CD14-positive monocyte (primary cell): ENCODE data around the gene SMIM35. TPM values are rescaled to one million over a fixed set of nuclear protein-coding genes. Genes with fewer than 3 reads are reported as not detected.

Experiments
- DNase-seq, 3 donors: peaks; one replicate each; pipeline ENCODE4 v3.0.0-alpha.2; 2011 to 2022
- H2AFZ ChIP-seq: 2 replicates; pipeline ENCODE4 v1.6.0; 2012; ENCODE audit warnings: mild to moderate bottlenecking, low read depth, low read length, inconsistent platforms; ENCODE audit not compliant: insufficient read depth, poor library complexity, severe bottlenecking
- H3K27ac ChIP-seq, 2 donors: 1 replicate in 1 of 2; 2 replicates in 1 of 2; pipeline ENCODE4 v1.5.1; 2012 to 2013; ENCODE audit warnings: low read length in 2 of 2, control low read depth in 1 of 2, inconsistent platforms in 1 of 2, low read depth in 1 of 2, mild to moderate bottlenecking in 1 of 2
- H3K27me3 ChIP-seq, 2 donors: one replicate each; pipeline versions ENCODE4 v1.6.0 to v1.6.1; 2011 to 2013; ENCODE audit warnings: low read length in 2 of 2; ENCODE audit not compliant: control insufficient read depth in 2 of 2, insufficient read depth in 2 of 2
- H3K36me3 ChIP-seq, 2 donors: replicated peaks in 1 of 2; 1 replicate in 1 of 2; 2 replicates in 1 of 2; pipeline versions ENCODE4 v1.5.1 to v1.6.1; 2012 to 2013; ENCODE audit warnings: low read length in 2 of 2, control low read depth in 1 of 2, inconsistent platforms in 1 of 2, mild to moderate bottlenecking in 1 of 2; ENCODE audit not compliant: insufficient read depth in 2 of 2, control insufficient read depth in 1 of 2
- H3K4me1 ChIP-seq, 2 donors: 1 replicate in 1 of 2; 2 replicates in 1 of 2; pipeline versions ENCODE4 v1.5.1 to v1.6.1; 2012 to 2013; ENCODE audit warnings: low read length in 2 of 2, control low read depth in 1 of 2, inconsistent platforms in 1 of 2, mild to moderate bottlenecking in 1 of 2, moderate library complexity in 1 of 2; ENCODE audit not compliant: insufficient read depth in 2 of 2, control insufficient read depth in 1 of 2
- H3K4me2 ChIP-seq: replicated peaks from 2 replicates; pipeline ENCODE3; 2012; ENCODE audit warnings: low read length, moderate library complexity, mild to moderate bottlenecking; ENCODE audit not compliant: poor library complexity, severe bottlenecking; ENCODE audit errors: extremely low read depth
- H3K4me3 ChIP-seq, 3 experiments: fragments of 200-600 bp in 1 of 3; sonication (generic) in 1 of 3; replicated peaks in 1 of 3; 1 replicate in 2 of 3; 2 replicates in 1 of 3; pipeline ENCODE4 v1.5.1; 2011 to 2013; ENCODE audit warnings: low read length in 3 of 3, mild to moderate bottlenecking in 3 of 3, control low read depth in 2 of 3, low read depth in 2 of 3, inconsistent platforms in 1 of 3, moderate library complexity in 1 of 3
- H3K79me2 ChIP-seq: 2 replicates; pipeline ENCODE4 v1.6.0; 2012; ENCODE audit warnings: mild to moderate bottlenecking, control low read depth, inconsistent platforms, low read length, moderate library complexity; ENCODE audit not compliant: insufficient read depth
- H3K9ac ChIP-seq: 2 replicates; pipeline ENCODE4 v1.6.0; 2017; ENCODE audit warnings: low read length, mild to moderate bottlenecking; ENCODE audit not compliant: insufficient read depth, poor library complexity, severe bottlenecking
- H3K9me3 ChIP-seq, 2 donors: replicated peaks in 1 of 2; 1 replicate in 1 of 2; 2 replicates in 1 of 2; pipeline versions ENCODE4 v1.5.1 to v1.6.1; 2012 to 2013; ENCODE audit warnings: low read length in 2 of 2, control low read depth in 1 of 2; ENCODE audit not compliant: control insufficient read depth in 1 of 2, insufficient read depth in 1 of 2
- H4K20me1 ChIP-seq: 2 replicates; pipeline ENCODE4 v1.6.0; 2012; ENCODE audit warnings: mild to moderate bottlenecking, low read length, control low read depth, moderate library complexity; ENCODE audit not compliant: insufficient read depth
- H3K27ac Mint-ChIP-seq, 7 donors: one replicate each; pipeline ENCODE4 v1.8.0; 2020; ENCODE audit warnings: mild to moderate bottlenecking in 7 of 7, mixed read lengths in 7 of 7, moderate library complexity in 6 of 7, inconsistent platforms in 2 of 7
- H3K27me3 Mint-ChIP-seq, 3 donors: one replicate each; pipeline ENCODE4 v1.8.0; 2021 to 2022; ENCODE audit warnings: low read depth in 3 of 3, mild to moderate bottlenecking in 3 of 3, mixed read lengths in 3 of 3, moderate library complexity in 3 of 3, inconsistent platforms in 1 of 3
- H3K36me3 Mint-ChIP-seq, 2 donors: one replicate each; pipeline ENCODE4 v1.8.0; 2020; ENCODE audit warnings: mixed read lengths in 2 of 2, inconsistent platforms in 1 of 2, mild to moderate bottlenecking in 1 of 2
- H3K4me1 Mint-ChIP-seq: one replicate; pipeline ENCODE4 v1.8.0; 2020; ENCODE audit warnings: mild to moderate bottlenecking, mixed read lengths
- H3K4me3 Mint-ChIP-seq, 2 donors: one replicate each; pipeline ENCODE4 v1.8.0; 2020; ENCODE audit warnings: mild to moderate bottlenecking in 2 of 2, mixed read lengths in 2 of 2, moderate library complexity in 1 of 2
- H3K9me3 Mint-ChIP-seq, 7 donors: one replicate each; pipeline ENCODE4 v1.8.0; 2020 to 2022; ENCODE audit warnings: mixed read lengths in 7 of 7, mild to moderate bottlenecking in 6 of 7, moderate library complexity in 6 of 7, inconsistent platforms in 2 of 7
- CTCF ChIP-seq: fragments of 200-600 bp; IDR thresholded peaks from one replicate; pipeline ENCODE4 v1.8.0; 2022; ENCODE audit warnings: antibody characterized with exemption, mild to moderate bottlenecking
- WGBS: methylation state at CpG from one replicate; pipeline ENCODE4 v1.1.5; 2013; ENCODE audit warnings: missing lambda C conversion rate; ENCODE audit not compliant: insufficient coverage; 5-methylcytosine and 5-hydroxymethylcytosine counted together
- intact Hi-C, 2 donors: fragments of 100-400 bp; cut with micrococcal nuclease; formaldehyde crosslinking; loops; one replicate each; pipeline versions ENCODE4 v1.15.0 to v1.15.1; 2023
- polyA plus RNA-seq, 3 donors: library from polyadenylated mRNA; depleted of rRNA in 1 of 3; unstranded in 2 of 3; stranded (reverse) in 1 of 3; fragments of 300-500 nt in 2 of 3; fragments of >200 nt in 1 of 3; fragmentation: Illumina TruSeq in 2 of 3; gene quantifications; 1 replicate in 2 of 3; 2 replicates in 1 of 3; pipeline ENCODE4 v1.2.3, GENCODE V29; 2012 to 2021

The SMIM35 gene
- polyA plus RNA-seq, 3 donors, result 0.05 to 0.29 (median 0.11) TPM

GRCh38 chr11:118084656-118085055, 2.1 kb downstream of the SMIM35 start:
- H3K9me3 Mint-ChIP-seq, result peaks cover 8 to 31% (median 20%) of the 10 kb centered on the region in 7 donors
- H3K27me3 Mint-ChIP-seq, result peaks cover 0 to 10% (median 6%) of the 10 kb centered on the region in 3 donors
- H3K27ac Mint-ChIP-seq, result peak overlapping the region; percentile 66 to 97 (median 90)
- Histone ChIP-seq H3K4me2 (peak overlapping the region; percentile 39), H3K36me3 (no peaks in the 10 kb centered on the region), H3K4me1 (peaks cover 84 to 86% of the 10 kb centered on the region in 2 donors), H4K20me1 (no peaks in the 10 kb centered on the region), H3K27me3 (no peaks in the 10 kb centered on the region), H3K9ac (peak overlapping the region; percentile 16), H2AFZ (no peak overlapping the region), H3K9me3 (peaks cover 15 to 21% of the 10 kb centered on the region in 2 donors), H3K27ac (peak overlapping the region; percentile 29 to 70), H3K4me3 (peak overlapping the region in 1 of 3 experiments; percentile 43), H3K79me2 (no peaks in the 10 kb centered on the region)
- intact Hi-C loops, result loop anchor here in 1 of 2 donors (10.0 kb wide), 1 partner anchor 70 kb away; no protein-coding TSS in a partner anchor
- no peak for TF ChIP-seq CTCF
- peaks cover 84% of the 10 kb centered on the region for H3K4me1 Mint-ChIP-seq
- DNase-seq, result no peak
- H3K36me3 Mint-ChIP-seq, result peaks cover 7 to 13% of the 10 kb centered on the region in 2 donors
- peak overlapping the region in 1 of 2 donors; percentile 72 for H3K4me3 Mint-ChIP-seq

GRCh38 chr11:118084247-118084646, 2.5 kb downstream of the SMIM35 start:
- no peak for TF ChIP-seq CTCF
- H3K27ac Mint-ChIP-seq, result peak overlapping the region; percentile 66 to 97 (median 90)
- WGBS, result 0% methylated on average over 3 of the region's 4 CpGs
- Histone ChIP-seq H3K27ac (peak overlapping the region; percentile 29 to 70), H3K36me3 (no peaks in the 10 kb centered on the region), H4K20me1 (no peaks in the 10 kb centered on the region), H3K9me3 (peaks cover 15 to 21% of the 10 kb centered on the region in 2 donors), H3K4me3 (peak overlapping the region in 1 of 3 experiments; percentile 43), H3K9ac (peak overlapping the region; percentile 16), H3K27me3 (no peaks in the 10 kb centered on the region), H3K79me2 (no peaks in the 10 kb centered on the region), H3K4me2 (peak overlapping the region; percentile 39), H2AFZ (no peak overlapping the region), H3K4me1 (peaks cover 81 to 84% of the 10 kb centered on the region in 2 donors)
- peaks cover 8 to 31% (median 20%) of the 10 kb centered on the region in 7 donors for H3K9me3 Mint-ChIP-seq
- H3K4me1 Mint-ChIP-seq, result peaks cover 83% of the 10 kb centered on the region
- intact Hi-C loops, result loop anchor here in 1 of 2 donors (10.0 kb wide), 1 partner anchor 69 kb away; no protein-coding TSS in a partner anchor
- peak overlapping the region in 1 of 2 donors; percentile 72 for H3K4me3 Mint-ChIP-seq
- peak; percentile 47 to 76 (median 60) for DNase-seq
- H3K27me3 Mint-ChIP-seq, result peaks cover 0 to 10% (median 4%) of the 10 kb centered on the region in 3 donors
- peaks cover 7 to 13% of the 10 kb centered on the region in 2 donors for H3K36me3 Mint-ChIP-seq
